HG03159 (cell line): Measurements from ENCODE around the gene TMEM273.

Experiments used
- ATAC-seq: cut with Tn5 transposase; IDR thresholded peaks from one replicate; pipeline ENCODE4 v1.9.1; 2021; ENCODE audit warnings: mild to moderate bottlenecking, moderate library complexity; ENCODE audit not compliant: unreplicated experiment

The TMEM273 gene

GRCh38 chr10:49187950-49188761, at the start of gene TMEM273:
TSS of gene TMEM273 (minus strand) at chr10:49188391. CDS start at chr10:49188336, 55 bp downstream.
- ATAC-seq: peak; percentile 65

GRCh38 chr10:49237985-49238384, 49.8 kb upstream of the TMEM273 start:
- no peak for ATAC-seq

GRCh38 chr10:49235392-49235791, 47.2 kb upstream of the TMEM273 start:
- no peak for ATAC-seq

GRCh38 chr10:49231086-49231820, 43.1 kb upstream of the TMEM273 start:
- no peak for ATAC-seq

- no peak for ATAC-seq
Observed at GRCh38 chr10:49230004-49230403, 41.8 kb upstream of the TMEM273 start.

- ATAC-seq: no peak
Observed at GRCh38 chr10:49228677-49229076, 40.5 kb upstream of the TMEM273 start.

- ATAC-seq: no peak
Observed at GRCh38 chr10:49227406-49227805, 39.2 kb upstream of the TMEM273 start.

GRCh38 chr10:49226594-49226993, 38.4 kb upstream of the TMEM273 start:
- no peak for ATAC-seq

- ATAC-seq: no peak
Observed at GRCh38 chr10:49225218-49225876, 37.2 kb upstream of the TMEM273 start.

- no peak for ATAC-seq
Observed at GRCh38 chr10:49223205-49223604, 35.0 kb upstream of the TMEM273 start.

- ATAC-seq: no peak
Observed at GRCh38 chr10:49222170-49222569, 34.0 kb upstream of the TMEM273 start.

GRCh38 chr10:49220679-49221078, 32.5 kb upstream of the TMEM273 start:
- no peak for ATAC-seq

GRCh38 chr10:49220031-49220430, 31.8 kb upstream of the TMEM273 start:
- ATAC-seq: no peak

GRCh38 chr10:49219248-49219647, 31.1 kb upstream of the TMEM273 start:
- ATAC-seq: no peak

GRCh38 chr10:49218480-49218879, 30.3 kb upstream of the TMEM273 start:
- no peak for ATAC-seq

- ATAC-seq: no peak
Observed at GRCh38 chr10:49217645-49218044, 29.5 kb upstream of the TMEM273 start.

GRCh38 chr10:49213211-49213610, 25.0 kb upstream of the TMEM273 start:
- ATAC-seq: no peak

GRCh38 chr10:49212783-49213182, 24.6 kb upstream of the TMEM273 start:
- no peak for ATAC-seq

- ATAC-seq: no peak
Observed at GRCh38 chr10:49212076-49212475, 23.9 kb upstream of the TMEM273 start.

- no peak for ATAC-seq
Observed at GRCh38 chr10:49208996-49209395, 20.8 kb upstream of the TMEM273 start.

- no peak for ATAC-seq
Observed at GRCh38 chr10:49207936-49208487, 19.8 kb upstream of the TMEM273 start.
